ENCODE measurements around the gene KRTAP4-4.
"Not testable (repeated sequence)": the region's sequence is repeated elsewhere in the genome, so short reads cannot be mapped to it uniquely, and the experiment has no call there.

Gene KRTAP4-4

GRCh38 chr17:41123292-41123990, 37.1 kb downstream of the KRTAP4-4 start:
- not testable (repeated sequence) for H3K36me3 ChIP-seq (ENCODE audit: insufficient read depth, low read depth, low read length); H3K9ac ChIP-seq (ENCODE audit: low read depth, low read length); H3K4me3 ChIP-seq (ENCODE audit: low read length); H3K4me1 ChIP-seq (ENCODE audit: insufficient read depth, low read length); H3K27me3 ChIP-seq (ENCODE audit: insufficient read depth, low read length); H3K27ac ChIP-seq (ENCODE audit: low read length); H3K9me3 ChIP-seq (ENCODE audit: insufficient read depth, low read depth, low read length)

GRCh38 chr17:41121742-41122141, 38.8 kb downstream of the KRTAP4-4 start:
- Histone ChIP-seq H3K4me1 (ENCODE audit: insufficient read depth, low read length) (no peaks in the 10 kb centered on the region), H3K36me3 (ENCODE audit: insufficient read depth, low read depth, low read length) (no peaks in the 10 kb centered on the region), H3K9me3 (ENCODE audit: insufficient read depth, low read depth, low read length) (no peaks in the 10 kb centered on the region), H3K27me3 (ENCODE audit: insufficient read depth, low read length) (no peaks in the 10 kb centered on the region), H3K4me3 (ENCODE audit: low read length) (no peak overlapping the region), H3K27ac (ENCODE audit: low read length) (no peak overlapping the region), H3K9ac (ENCODE audit: low read depth, low read length) (no peak overlapping the region)

- H3K4me1 ChIP-seq (ENCODE audit: insufficient read depth, low read length); H3K9me3 ChIP-seq (ENCODE audit: insufficient read depth, low read depth, low read length); H3K27me3 ChIP-seq (ENCODE audit: insufficient read depth, low read length); H3K27ac ChIP-seq (ENCODE audit: low read length); H3K36me3 ChIP-seq (ENCODE audit: insufficient read depth, low read depth, low read length); H3K4me3 ChIP-seq (ENCODE audit: low read length); H3K9ac ChIP-seq (ENCODE audit: low read depth, low read length): not testable (repeated sequence)
These were observed 40.6 kb downstream of the KRTAP4-4 start for GRCh38 chr17:41119696-41120690.

DNA sequence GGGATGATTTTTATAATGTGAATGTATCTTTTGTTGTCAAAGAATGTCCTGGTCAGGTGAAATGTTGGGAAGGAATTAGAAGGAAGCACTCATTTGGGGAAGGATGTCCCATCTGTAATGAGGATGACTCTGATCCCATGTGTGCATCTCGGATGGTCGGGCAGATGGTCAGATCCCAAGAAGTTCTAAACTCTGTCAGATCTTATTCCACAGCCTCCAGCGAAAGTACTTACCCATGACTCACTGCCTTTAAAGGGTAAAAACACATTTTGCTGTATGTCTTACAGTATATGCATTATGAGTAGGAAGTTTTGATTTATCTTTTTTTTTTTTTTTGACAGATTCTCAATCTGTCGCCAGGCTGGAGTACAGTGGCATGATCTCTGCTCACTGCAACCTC, 41.8 kb downstream of the KRTAP4-4 start:
- Histone ChIP-seq H3K36me3 (ENCODE audit: insufficient read depth, low read depth, low read length) (no peaks in the 10 kb centered on the region), H3K9ac (ENCODE audit: low read depth, low read length) (no peak overlapping the region), H3K27ac (ENCODE audit: low read length) (no peak overlapping the region), H3K27me3 (ENCODE audit: insufficient read depth, low read length) (no peaks in the 10 kb centered on the region), H3K4me3 (ENCODE audit: low read length) (no peak overlapping the region), H3K4me1 (ENCODE audit: insufficient read depth, low read length) (no peaks in the 10 kb centered on the region), H3K9me3 (ENCODE audit: insufficient read depth, low read depth, low read length) (peaks cover 7% of the 10 kb centered on the region; the same call in 1 of the 2 replicates)

DNA sequence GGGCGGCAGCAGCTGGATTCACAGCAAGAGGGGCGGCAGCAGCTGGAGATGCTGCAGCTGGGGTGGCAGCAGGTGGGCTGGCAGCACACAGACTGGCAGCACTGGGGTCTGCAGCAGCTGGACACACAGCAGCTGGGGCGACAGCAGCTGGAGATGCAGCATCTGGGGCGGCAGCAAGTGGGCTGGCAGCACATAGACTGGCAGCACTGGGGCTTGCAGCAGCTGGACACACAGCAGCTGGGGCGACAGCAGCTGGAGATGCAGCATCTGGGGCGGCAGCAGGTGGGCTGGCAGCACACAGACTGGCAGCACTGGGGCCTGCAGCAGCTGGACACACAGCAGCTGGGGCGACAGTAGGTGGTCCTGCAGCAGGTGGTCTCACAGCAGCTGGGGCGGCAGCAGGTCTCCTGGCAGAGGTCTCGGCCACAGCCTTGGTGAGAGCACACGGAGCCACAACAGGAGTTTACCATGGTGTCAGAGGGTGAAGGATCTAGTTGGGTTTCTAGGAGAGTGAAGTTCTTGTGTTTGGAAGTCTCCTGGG, 42.6 kb downstream of the KRTAP4-4 start, which contains the start of gene KRTAP4-11:
TSS of gene KRTAP4-11 (minus strand) at position 528 of the 541 bp plus-strand sequence. CDS start at position 470, 58 bp downstream.
- not testable (repeated sequence) for H3K4me3 ChIP-seq (ENCODE audit: low read length); H3K4me1 ChIP-seq (ENCODE audit: insufficient read depth, low read length); H3K9ac ChIP-seq (ENCODE audit: low read depth, low read length); H3K27ac ChIP-seq (ENCODE audit: low read length); H3K36me3 ChIP-seq (ENCODE audit: insufficient read depth, low read depth, low read length); H3K27me3 ChIP-seq (ENCODE audit: insufficient read depth, low read length)
- H3K9me3 ChIP-seq (ENCODE audit: insufficient read depth, low read depth, low read length), result peaks cover 15% of the 10 kb centered on the region; the same call in 1 of the 2 replicates

DNA sequence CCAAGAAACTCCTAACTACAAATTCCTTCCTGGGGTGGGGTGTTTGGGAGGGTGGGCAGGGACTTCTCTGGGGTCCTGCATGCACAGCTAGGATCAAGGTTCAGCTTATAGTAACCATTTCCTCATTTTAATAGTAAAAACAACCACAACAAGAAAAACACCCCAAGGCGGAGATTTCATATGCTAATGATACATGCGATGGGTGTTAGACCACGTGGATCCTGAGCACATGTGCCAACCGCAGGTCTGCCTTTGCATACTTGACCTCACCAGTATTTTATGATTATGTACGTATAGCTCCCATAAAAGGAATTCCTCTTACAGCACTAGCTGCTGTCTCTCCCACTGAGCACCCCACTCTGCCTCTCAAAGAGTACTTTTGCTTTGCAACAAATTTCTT, 44.3 kb downstream of the KRTAP4-4 start:
- peaks cover 30% of the 10 kb centered on the region for H3K9me3 ChIP-seq (ENCODE audit: insufficient read depth, low read depth, low read length)

GRCh38 chr17:41111151-41111885, 49.2 kb downstream of the KRTAP4-4 start:
- H3K4me1 ChIP-seq (ENCODE audit: insufficient read depth, low read length), result peaks cover 21% of the 10 kb centered on the region; the same call in 1 of the 2 replicates
- no peak overlapping the region for H3K9ac ChIP-seq (ENCODE audit: low read depth, low read length)
- no peaks in the 10 kb centered on the region for H3K27me3 ChIP-seq (ENCODE audit: insufficient read depth, low read length)
- H3K27ac ChIP-seq (ENCODE audit: low read length), result no peak overlapping the region
- no peak overlapping the region for H3K4me3 ChIP-seq (ENCODE audit: low read length)
- peaks cover 42% of the 10 kb centered on the region for H3K9me3 ChIP-seq (ENCODE audit: insufficient read depth, low read depth, low read length)
- no peaks in the 10 kb centered on the region for H3K36me3 ChIP-seq (ENCODE audit: insufficient read depth, low read depth, low read length)

More for the DNA sequence above, 44.3 kb downstream of the KRTAP4-4 start:
- H3K27me3 ChIP-seq (ENCODE audit: insufficient read depth, low read length), result no peaks in the 10 kb centered on the region
- H3K4me3 ChIP-seq (ENCODE audit: low read length), result no peak overlapping the region
- H3K9ac ChIP-seq (ENCODE audit: low read depth, low read length), result no peak overlapping the region
- H3K27ac ChIP-seq (ENCODE audit: low read length), result no peak overlapping the region
- no peaks in the 10 kb centered on the region for H3K4me1 ChIP-seq (ENCODE audit: insufficient read depth, low read length)
- no peaks in the 10 kb centered on the region for H3K36me3 ChIP-seq (ENCODE audit: insufficient read depth, low read depth, low read length)

Measured in iPS-20b (cell line).